Mesothelial cell of epicardium (in vitro differentiated cells): Measurements from ENCODE around the gene SIRT6. TPM values are rescaled to one million over a fixed set of nuclear protein-coding genes. Genes with fewer than 3 reads are reported as not detected.

Experiments
- DNase-seq, 2 experiments: peaks; one replicate each; pipeline ENCODE4 v3.0.0; 2021; ENCODE audit warnings: low spot score in 2 of 2; ENCODE audit not compliant: unreplicated experiment in 2 of 2
- H3K27ac Mint-ChIP-seq: 2 replicates; pipeline ENCODE4 v1.8.0; 2021; ENCODE audit warnings: mixed read lengths
- H3K27me3 Mint-ChIP-seq: 2 replicates; pipeline ENCODE4 v1.8.0; 2021; ENCODE audit warnings: low read depth, mixed read lengths
- H3K36me3 Mint-ChIP-seq: 2 replicates; pipeline ENCODE4 v1.8.0; 2021; ENCODE audit warnings: mixed read lengths
- H3K4me1 Mint-ChIP-seq: 2 replicates; pipeline ENCODE4 v1.8.0; 2021; ENCODE audit warnings: mixed read lengths
- H3K4me3 Mint-ChIP-seq: 2 replicates; pipeline ENCODE4 v1.8.0; 2021; ENCODE audit warnings: mild to moderate bottlenecking, moderate library complexity, mixed read lengths
- H3K9me3 Mint-ChIP-seq: 2 replicates; pipeline ENCODE4 v1.8.0; 2021; ENCODE audit warnings: mixed read lengths
- total RNA-seq: library from RNA; stranded (reverse); gene quantifications from 3 replicates; pipeline ENCODE4 v1.2.1, GENCODE V29; 2021
- TF ChIP-seq, protein P1 (sequence below): fragments of 200-600 bp; sonication (generic); IDR thresholded peaks from one replicate; pipeline ENCODE4 v1.5.0; 2021; ENCODE audit warnings: antibody characterized with exemption; ENCODE audit not compliant: unreplicated experiment

Gene SIRT6
- total RNA-seq, 1 donor from 2014 or later, result 25.6 TPM

DNA sequence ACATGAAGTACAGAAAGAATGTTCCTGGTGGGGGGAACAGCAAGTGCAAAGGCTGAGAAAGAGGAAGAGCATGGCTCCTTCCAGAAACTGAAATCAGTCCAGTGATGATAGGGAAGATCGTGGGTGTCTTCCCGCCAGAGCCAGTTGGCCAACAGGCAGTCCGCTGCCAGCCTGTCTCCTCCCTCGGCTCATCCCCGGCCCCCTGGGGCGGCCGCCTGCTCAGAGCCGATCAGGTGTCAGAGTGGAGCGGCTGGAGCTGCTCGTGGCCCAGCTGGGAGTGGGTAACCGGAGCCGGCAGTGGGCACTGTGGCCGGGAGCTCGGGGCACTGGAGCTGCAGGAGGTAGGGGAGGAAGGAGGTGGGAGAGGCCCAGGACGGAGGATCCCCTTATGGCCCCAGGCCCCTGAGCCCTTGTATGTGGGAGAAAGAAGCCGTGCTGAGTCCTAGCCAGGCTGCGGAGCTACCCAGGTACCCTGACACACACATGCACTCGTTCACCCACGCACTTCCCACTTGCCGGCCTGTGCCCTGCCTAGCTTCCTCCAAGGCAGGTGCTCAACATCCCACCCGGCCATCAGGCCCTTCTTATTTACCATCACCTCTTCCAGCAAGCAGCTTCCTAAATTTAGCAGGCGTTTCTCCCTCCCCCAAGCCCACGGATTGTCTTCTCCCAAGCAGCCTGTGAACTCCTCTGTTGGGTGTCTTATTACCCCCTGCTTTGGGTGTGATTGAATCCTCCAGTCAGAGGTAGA lies 1.8 kb upstream of the SIRT6 start:
- peak overlapping the region; percentile 49 for H3K4me3 Mint-ChIP-seq
- no peak overlapping the region for H3K27ac Mint-ChIP-seq
- H3K4me1 Mint-ChIP-seq, result peaks cover 12% of the 10 kb centered on the region
- no peaks in the 10 kb centered on the region for H3K9me3 Mint-ChIP-seq
- TF ChIP-seq, protein P1, sequence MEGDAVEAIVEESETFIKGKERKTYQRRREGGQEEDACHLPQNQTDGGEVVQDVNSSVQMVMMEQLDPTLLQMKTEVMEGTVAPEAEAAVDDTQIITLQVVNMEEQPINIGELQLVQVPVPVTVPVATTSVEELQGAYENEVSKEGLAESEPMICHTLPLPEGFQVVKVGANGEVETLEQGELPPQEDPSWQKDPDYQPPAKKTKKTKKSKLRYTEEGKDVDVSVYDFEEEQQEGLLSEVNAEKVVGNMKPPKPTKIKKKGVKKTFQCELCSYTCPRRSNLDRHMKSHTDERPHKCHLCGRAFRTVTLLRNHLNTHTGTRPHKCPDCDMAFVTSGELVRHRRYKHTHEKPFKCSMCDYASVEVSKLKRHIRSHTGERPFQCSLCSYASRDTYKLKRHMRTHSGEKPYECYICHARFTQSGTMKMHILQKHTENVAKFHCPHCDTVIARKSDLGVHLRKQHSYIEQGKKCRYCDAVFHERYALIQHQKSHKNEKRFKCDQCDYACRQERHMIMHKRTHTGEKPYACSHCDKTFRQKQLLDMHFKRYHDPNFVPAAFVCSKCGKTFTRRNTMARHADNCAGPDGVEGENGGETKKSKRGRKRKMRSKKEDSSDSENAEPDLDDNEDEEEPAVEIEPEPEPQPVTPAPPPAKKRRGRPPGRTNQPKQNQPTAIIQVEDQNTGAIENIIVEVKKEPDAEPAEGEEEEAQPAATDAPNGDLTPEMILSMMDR, result no peak
- no peak for DNase-seq
- peaks cover 7% of the 10 kb centered on the region for H3K27me3 Mint-ChIP-seq
- H3K36me3 Mint-ChIP-seq, result peaks cover 7% of the 10 kb centered on the region

GRCh38 chr19:4181053-4181508 lies 1.3 kb downstream of the SIRT6 start:
- no peak for DNase-seq
- TF ChIP-seq, protein P1, result no peak
- Mint-ChIP-seq H3K27ac (peak overlapping the region; percentile 61), H3K9me3 (no peaks in the 10 kb centered on the region), H3K4me1 (peaks cover 12% of the 10 kb centered on the region), H3K4me3 (peak overlapping the region; percentile 99), H3K27me3 (peaks cover 5% of the 10 kb centered on the region), H3K36me3 (peaks cover 8% of the 10 kb centered on the region)

DNA sequence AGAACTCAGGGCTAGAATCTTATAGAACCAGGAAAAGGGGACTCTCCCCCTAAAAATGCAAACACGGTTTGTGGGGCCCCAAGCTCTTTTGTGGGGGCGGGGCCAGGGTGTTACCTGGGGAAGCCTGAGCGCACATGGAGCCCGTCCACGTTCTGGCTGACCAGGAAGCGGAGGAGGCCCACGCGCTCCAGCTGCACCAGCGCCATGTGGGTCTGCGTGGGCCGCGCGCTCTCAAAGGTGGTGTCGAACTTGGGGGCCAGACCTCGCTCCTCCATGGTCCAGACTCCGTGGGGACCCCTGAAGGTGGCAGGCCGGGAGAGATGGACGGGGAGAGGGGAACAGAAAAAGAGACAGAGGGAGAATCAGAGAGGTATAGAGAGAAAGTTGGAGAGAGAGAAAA lies 3.4 kb downstream of the SIRT6 start:
- Mint-ChIP-seq H3K27ac (no peak overlapping the region), H3K36me3 (peaks cover 9% of the 10 kb centered on the region), H3K9me3 (no peaks in the 10 kb centered on the region), H3K4me1 (peaks cover 12% of the 10 kb centered on the region), H3K4me3 (peak overlapping the region; percentile 27), H3K27me3 (no peaks in the 10 kb centered on the region)
- DNase-seq, result no peak
- TF ChIP-seq, protein P1, result no peak

DNA sequence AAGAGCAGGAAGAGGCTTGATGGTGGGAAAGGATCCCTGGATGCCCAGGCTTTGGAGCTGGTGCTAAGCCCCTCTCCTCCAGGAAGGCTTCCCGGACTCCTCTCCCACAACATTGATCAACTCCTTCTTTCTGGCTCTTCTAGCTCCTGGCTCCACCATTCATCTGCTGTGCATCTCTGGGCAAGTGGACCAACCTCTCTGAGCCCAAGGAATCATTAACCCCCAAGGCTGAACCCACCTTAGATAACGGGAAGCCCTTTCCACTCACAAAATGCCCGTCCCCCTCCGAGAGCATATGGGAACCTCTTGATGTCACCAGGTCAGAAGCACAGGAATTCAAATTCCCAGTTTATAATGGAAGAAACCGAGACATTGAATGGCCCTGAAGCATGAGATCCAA lies 5.2 kb downstream of the SIRT6 start:
- Mint-ChIP-seq H3K9me3 (no peaks in the 10 kb centered on the region), H3K4me1 (peaks cover 5% of the 10 kb centered on the region), H3K27me3 (peaks cover 11% of the 10 kb centered on the region), H3K27ac (no peak overlapping the region), H3K36me3 (peaks cover 9% of the 10 kb centered on the region), H3K4me3 (no peak overlapping the region)
- DNase-seq, result no peak
- TF ChIP-seq, protein P1, result no peak

DNA sequence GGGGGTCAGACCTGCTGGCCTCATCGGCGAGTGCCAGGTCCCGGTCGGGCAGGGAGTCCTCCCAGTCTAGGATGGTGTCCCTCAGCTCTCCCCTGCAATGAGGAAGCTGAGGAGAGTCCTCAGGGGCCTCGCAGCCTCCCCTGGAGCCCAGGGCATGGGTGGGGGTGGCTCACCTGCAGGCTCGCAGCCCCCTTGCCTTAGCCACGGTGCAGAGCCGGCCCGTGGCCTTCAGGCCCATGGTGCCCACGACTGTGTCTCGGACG lies 6.8 kb downstream of the SIRT6 start:
- TF ChIP-seq, protein P1, result no peak
- Mint-ChIP-seq H3K4me3 (no peak overlapping the region), H3K27ac (no peak overlapping the region), H3K9me3 (no peaks in the 10 kb centered on the region), H3K36me3 (peaks cover 9% of the 10 kb centered on the region), H3K27me3 (peaks cover 19% of the 10 kb centered on the region), H3K4me1 (no peaks in the 10 kb centered on the region)
- no peak for DNase-seq
